OCI-LY7 (cell line): Measurements from ENCODE around the gene DTNB. TPM values are rescaled to one million over a fixed set of nuclear protein-coding genes. Genes with fewer than 3 reads are reported as not detected.

Experiments
- BruUV-seq: library from RNA; stranded (reverse); fragments of 400-500 nt; replicated peaks from 2 replicates; lab custom pipeline; 2021; lab: Mats Ljungman, UMichigan
- CTCF ChIA-PET: fragments of 300-600 bp; sonication (Branson Sonifier 250); formaldehyde crosslinking; loops from one replicate; lab custom pipeline; 2022; ENCODE audit warnings: antibody characterized with exemption; ENCODE audit not compliant: unreplicated experiment; lab: Charles Lee
- POLR2A ChIA-PET: fragments of 300-600 bp; sonication (Branson Sonifier 250); formaldehyde crosslinking; loops from one replicate; lab custom pipeline; 2022; ENCODE audit warnings: antibody characterized with exemption; lab: Charles Lee
- DNase-seq: peaks from one replicate; pipeline ENCODE4 v3.0.0-alpha.2; 2015; ENCODE audit warnings: low spot score
- H2AFZ ChIP-seq: fragments of 200-600 bp; sonication (generic), shearing (Covaris generic); 2 replicates; pipeline ENCODE4 v1.6.1; 2014; ENCODE audit warnings: mild to moderate bottlenecking, antibody characterized with exemption, low read length, moderate library complexity
- H3K27ac ChIP-seq: fragments of 200-600 bp; sonication (generic); 2 replicates; pipeline ENCODE4 v1.5.1; 2014; ENCODE audit warnings: mixed run types, low read depth, mild to moderate bottlenecking, moderate library complexity, low read length, inconsistent platforms; ENCODE audit not compliant: poor library complexity, severe bottlenecking
- H3K36me3 ChIP-seq: fragments of 200-600 bp; sonication (generic); 2 replicates; pipeline ENCODE4 v1.6.1; 2014; ENCODE audit warnings: mild to moderate bottlenecking, antibody characterized with exemption, low read length, moderate library complexity, mixed read lengths; ENCODE audit not compliant: insufficient read depth
- H3K4me1 ChIP-seq: fragments of 200-600 bp; sonication (generic); 2 replicates; pipeline ENCODE4 v1.5.1; 2014; ENCODE audit warnings: mild to moderate bottlenecking, low read length; ENCODE audit not compliant: insufficient read depth, poor library complexity, severe bottlenecking
- H3K4me2 ChIP-seq: fragments of 200-600 bp; sonication (generic); 2 replicates; pipeline ENCODE4 v1.6.1; 2014; ENCODE audit warnings: mild to moderate bottlenecking, low read length
- H3K4me3 ChIP-seq: fragments of 200-600 bp; sonication (generic); 2 replicates; pipeline ENCODE4 v1.5.1; 2014; ENCODE audit warnings: mild to moderate bottlenecking, low read depth, low read length; ENCODE audit not compliant: poor library complexity, severe bottlenecking
- H3K79me2 ChIP-seq: fragments of 200-600 bp; sonication (generic); 2 replicates; pipeline ENCODE4 v1.6.1; 2016; ENCODE audit warnings: low read depth, mild to moderate bottlenecking, low read length, moderate library complexity, mixed read lengths; ENCODE audit not compliant: insufficient read depth
- H3K9me2 ChIP-seq: fragments of 200-600 bp; sonication (generic); 2 replicates; pipeline ENCODE4 v1.6.1; 2016; ENCODE audit warnings: mild to moderate bottlenecking, low read length, mixed read lengths; ENCODE audit not compliant: insufficient read depth
- H3K9me3 ChIP-seq: fragments of 200-600 bp; sonication (generic); 2 replicates; pipeline ENCODE4 v1.6.1; 2014; ENCODE audit warnings: mild to moderate bottlenecking, mixed run types, low read length, mixed read lengths
- H4K20me1 ChIP-seq: fragments of 200-600 bp; sonication (generic); 2 replicates; pipeline ENCODE4 v1.6.1; 2014; ENCODE audit warnings: mild to moderate bottlenecking, antibody characterized with exemption, low read length, moderate library complexity, mixed read lengths; ENCODE audit not compliant: insufficient read depth
- CTCF ChIP-seq: fragments of 200-600 bp; sonication (generic); conservative IDR thresholded peaks from 2 replicates; pipeline ENCODE4 v1.5.1; 2014; ENCODE audit warnings: mild to moderate bottlenecking, antibody characterized with exemption, low read length, moderate library complexity, mixed read lengths
- EZH2phosphoT487 ChIP-seq: fragments of 200-600 bp; sonication (generic); IDR thresholded peaks from 2 replicates; pipeline ENCODE4 v1.6.1; 2018; ENCODE audit warnings: low read depth, borderline replicate concordance, mild to moderate bottlenecking, mixed run types, antibody characterized with exemption, low read length, moderate library complexity, mixed read lengths
- intact Hi-C: fragments of 100-400 bp; cut with micrococcal nuclease; formaldehyde crosslinking; loops from one replicate; pipeline ENCODE4 v1.10.0; 2022; ENCODE audit not compliant: unreplicated experiment
- total RNA-seq, 2 experiments: library from RNA; depleted of rRNA in 1 of 2; stranded (reverse); fragments of >200 nt in 1 of 2; shearing (Covaris generic) in 1 of 2; gene quantifications; 2 replicates each; pipeline ENCODE4 v1.2.3, GENCODE V29; 2014 to 2022

The DTNB gene
- total RNA-seq, 2 experiments from 2014 or later = 16.1 to 28.3 TPM

GRCh38 chr2:25690058-25690457 lies 16.7 kb upstream of the DTNB start:
- CTCF ChIA-PET = no interaction called here
- intact Hi-C loops = no loop called here

DNA sequence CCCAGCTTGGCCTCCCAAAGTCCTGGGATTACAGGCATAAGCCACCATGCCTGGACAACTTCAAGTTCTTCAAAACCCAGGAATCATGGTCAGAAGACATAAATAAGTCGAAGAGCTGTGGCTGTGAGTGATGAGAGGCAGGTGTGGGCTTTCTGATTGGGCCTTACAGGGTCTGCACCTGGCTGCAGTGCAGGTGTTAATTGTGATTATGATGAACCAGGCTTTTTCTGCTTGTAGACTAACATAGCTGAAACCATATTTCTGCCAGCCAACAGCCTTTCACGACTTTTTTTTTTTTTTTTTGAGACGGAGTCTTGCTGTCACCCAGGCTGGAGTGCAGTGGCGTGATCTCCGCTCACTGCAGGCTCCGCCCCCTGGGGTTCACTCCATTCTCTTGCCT lies 14.9 kb upstream of the DTNB start:
- ChIA-PET CTCF (no interaction called here), POLR2A (no interaction called here)
- intact Hi-C loops = no loop called here
- no peaks in the 10 kb centered on the region for H3K9me2 ChIP-seq
- no peak overlapping the region for H3K27ac ChIP-seq
- DNase-seq = no peak
- TF ChIP-seq CTCF = no peak
- TF ChIP-seq EZH2phosphoT487 = no peak
- H2AFZ ChIP-seq = no peak overlapping the region
- no TSS peak for BruUV-seq
- no peaks in the 10 kb centered on the region for H4K20me1 ChIP-seq
- H3K4me2 ChIP-seq = no peak overlapping the region
- no peaks in the 10 kb centered on the region for H3K9me3 ChIP-seq
- no peaks in the 10 kb centered on the region for H3K36me3 ChIP-seq
- no peaks in the 10 kb centered on the region for H3K4me1 ChIP-seq
- no peak overlapping the region for H3K4me3 ChIP-seq
- H3K79me2 ChIP-seq = no peaks in the 10 kb centered on the region

More at GRCh38 chr2:25690058-25690457, 16.7 kb upstream of the DTNB start:
- no peaks in the 10 kb centered on the region for H3K4me1 ChIP-seq
- POLR2A ChIA-PET = no interaction called here
- no peak overlapping the region for H2AFZ ChIP-seq
- no peaks in the 10 kb centered on the region for H3K9me3 ChIP-seq
- H4K20me1 ChIP-seq = no peaks in the 10 kb centered on the region
- no TSS peak for BruUV-seq
- no peak overlapping the region for H3K4me2 ChIP-seq
- no peaks in the 10 kb centered on the region for H3K79me2 ChIP-seq
- no peaks in the 10 kb centered on the region for H3K36me3 ChIP-seq
- no peak overlapping the region for H3K4me3 ChIP-seq
- H3K9me2 ChIP-seq = no peaks in the 10 kb centered on the region
- no peak overlapping the region for H3K27ac ChIP-seq
- TF ChIP-seq CTCF (no peak), EZH2phosphoT487 (no peak)
- no peak for DNase-seq

- Histone ChIP-seq H3K9me3 (no peaks in the 10 kb centered on the region), H3K9me2 (no peaks in the 10 kb centered on the region), H3K79me2 (no peaks in the 10 kb centered on the region), H3K4me2 (no peak overlapping the region), H3K4me3 (no peak overlapping the region), H4K20me1 (no peaks in the 10 kb centered on the region), H2AFZ (no peak overlapping the region), H3K27ac (no peak overlapping the region), H3K4me1 (no peaks in the 10 kb centered on the region), H3K36me3 (no peaks in the 10 kb centered on the region)
- ChIA-PET POLR2A (interaction anchor here (0.9 to 1.2 kb wide), 3 partner anchors 9 to 492 kb away, joined by 3 to 4 read pairs (median 4); no protein-coding TSS in a partner anchor), CTCF (no interaction called here)
- no peak for TF ChIP-seq EZH2phosphoT487
- TF ChIP-seq CTCF = no peak
- intact Hi-C loops = no loop called here
- no peak for DNase-seq
- no TSS peak for BruUV-seq
Observed at GRCh38 chr2:25685741-25686140, 12.4 kb upstream of the DTNB start.
